ENCODE results near the gene SLC6A13. TPM values are rescaled to one million over a fixed set of nuclear protein-coding genes. Genes with fewer than 3 reads are reported as not detected.
A peak's percentile ranks its signal among the peaks of the same experiment; 100 is the strongest.

The SLC6A13 gene
- polyA plus RNA-seq, 1 experiment: not detected

DNA sequence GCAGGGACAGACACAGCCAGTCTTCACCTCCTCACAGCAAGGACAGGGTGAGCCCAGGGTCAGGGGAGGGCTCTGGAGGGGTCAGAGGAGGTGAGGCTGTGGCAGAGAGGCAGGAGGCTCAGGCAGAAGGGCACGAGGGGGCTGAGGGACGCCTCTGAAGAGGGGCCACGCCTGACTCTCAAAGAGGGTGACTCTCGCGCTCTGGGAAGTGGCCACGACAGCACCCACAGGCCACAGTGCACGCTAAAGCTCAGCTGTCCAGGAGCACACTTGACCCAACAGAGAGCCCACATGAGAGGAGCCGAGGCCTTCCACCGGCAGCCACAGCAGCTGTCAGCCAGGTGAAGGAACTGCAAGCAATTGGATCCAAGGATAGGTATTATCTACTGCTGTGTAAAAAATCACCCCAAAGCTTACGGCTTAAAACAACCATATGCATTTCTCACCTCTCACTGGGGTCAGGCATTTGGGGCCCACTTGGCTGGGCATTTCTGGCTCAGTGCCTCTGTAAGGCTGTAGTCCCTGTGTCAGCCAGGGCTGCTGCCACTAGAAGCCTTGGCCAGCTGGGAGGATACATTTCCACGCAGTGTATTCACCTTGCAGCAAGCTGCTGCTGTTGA is 76.5 kb downstream of the SLC6A13 start:
- peaks cover 2% of the 10 kb centered on the region for H3K27me3 ChIP-seq (ENCODE audit: control insufficient read depth, insufficient read depth, low read length)
- POLR2A ChIA-PET: no interaction called here
- no peak for DNase-seq (ENCODE audit: low read depth, low spot score)
- TF ChIP-seq CTCF (IDR thresholded peaks at IDR 0.05; ENCODE audit: low read depth, low read length): no peak
- no peaks in the 10 kb centered on the region; the same call in 1 of the 2 replicates for H3K9me3 ChIP-seq (ENCODE audit: control insufficient read depth, insufficient read depth, low read length)
- H3K27ac ChIP-seq (ENCODE audit: low read depth, low read length): no peak overlapping the region
- no peak overlapping the region for H3K4me3 ChIP-seq (ENCODE audit: low read depth, low read length)
- CTCF ChIA-PET: no interaction called here

- DNase-seq (ENCODE audit: low read depth, low spot score): no peak
- Histone ChIP-seq H3K9me3 (ENCODE audit: control insufficient read depth, insufficient read depth, low read length) (no peaks in the 10 kb centered on the region; the same call in 1 of the 2 replicates), H3K4me3 (ENCODE audit: low read depth, low read length) (no peak overlapping the region), H3K27me3 (ENCODE audit: control insufficient read depth, insufficient read depth, low read length) (peaks cover 2% of the 10 kb centered on the region), H3K27ac (ENCODE audit: low read depth, low read length) (no peak overlapping the region)
- POLR2A ChIA-PET: no interaction called here
- TF ChIP-seq CTCF (IDR thresholded peaks at IDR 0.05; ENCODE audit: low read depth, low read length): no peak
- CTCF ChIA-PET: no interaction called here
Observed at GRCh38 chr12:185576-185955, 77.1 kb downstream of the SLC6A13 start.

DNA sequence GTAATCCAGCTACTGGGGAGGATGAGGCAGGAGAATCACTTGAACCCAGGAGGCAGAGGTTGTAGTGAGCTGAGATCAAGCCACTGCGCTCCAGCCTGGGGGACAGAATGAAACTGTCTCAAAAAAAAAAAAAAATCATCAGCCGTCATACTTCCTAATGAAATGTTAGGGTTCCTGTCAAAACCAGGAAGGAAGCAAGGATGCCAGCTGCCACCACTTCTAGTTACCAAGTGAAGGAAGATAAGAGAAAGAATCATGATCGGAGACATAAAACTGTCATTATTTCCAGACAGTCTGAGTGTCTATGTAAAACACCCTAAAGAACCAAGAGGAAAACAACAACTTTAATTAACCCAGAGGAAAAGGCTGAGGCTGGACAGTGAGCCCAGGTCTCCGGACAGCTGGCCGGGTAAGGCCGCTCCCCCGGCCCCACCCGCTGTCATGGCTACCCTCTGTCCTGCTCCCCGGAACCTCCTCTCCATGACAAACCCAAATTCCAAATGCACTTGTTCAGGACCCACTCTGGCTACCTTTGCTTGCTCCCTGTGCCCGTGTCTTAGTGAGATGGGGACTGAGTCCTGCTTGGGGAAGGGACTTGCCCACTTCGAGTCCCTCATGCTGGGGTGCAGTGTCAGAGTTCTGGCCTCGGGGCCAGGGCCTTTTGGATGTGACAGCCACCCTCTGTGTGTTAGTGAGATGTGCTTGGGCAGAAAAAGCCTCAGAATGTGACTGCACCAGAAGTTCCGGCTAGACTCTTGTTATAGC is 77.6 kb downstream of the SLC6A13 start:
- TF ChIP-seq CTCF (IDR thresholded peaks at IDR 0.05; ENCODE audit: low read depth, low read length): no peak
- no peak for DNase-seq (ENCODE audit: low read depth, low spot score)
- ChIA-PET CTCF (no interaction called here), POLR2A (no interaction called here)
- H3K4me3 ChIP-seq (ENCODE audit: low read depth, low read length): no peak overlapping the region
- no peaks in the 10 kb centered on the region; the same call in 1 of the 2 replicates for H3K9me3 ChIP-seq (ENCODE audit: control insufficient read depth, insufficient read depth, low read length)
- no peak overlapping the region for H3K27ac ChIP-seq (ENCODE audit: low read depth, low read length)
- peaks cover under 1% of the 10 kb centered on the region for H3K27me3 ChIP-seq (ENCODE audit: control insufficient read depth, insufficient read depth, low read length)

DNA sequence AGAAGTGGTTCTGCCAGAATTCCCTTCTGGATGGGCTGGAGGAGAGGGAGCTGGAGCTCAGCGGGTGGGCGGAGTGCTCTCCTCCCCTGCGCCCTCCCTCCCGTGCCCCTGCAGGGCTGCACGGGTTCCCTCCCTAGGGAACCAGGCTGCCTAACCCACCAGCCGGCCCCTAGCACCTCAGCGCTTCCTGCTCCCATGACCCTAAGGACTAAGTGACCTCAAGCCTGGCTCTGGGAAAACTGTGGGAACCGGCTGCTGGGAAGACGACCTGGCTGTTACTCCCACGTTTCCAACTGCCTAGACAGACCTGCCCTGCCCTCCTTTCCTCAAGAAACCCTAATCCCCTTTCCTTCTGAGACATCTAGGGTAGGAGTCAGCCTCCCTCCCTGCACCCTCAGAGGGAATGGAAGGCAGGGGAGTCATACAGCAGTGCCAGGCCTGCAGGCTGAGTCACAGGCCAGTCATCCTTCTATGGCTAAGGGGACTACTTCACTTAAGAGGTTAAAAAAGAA is 80.2 kb downstream of the SLC6A13 start:
- peak; percentile 42 for DNase-seq (ENCODE audit: low read depth, low spot score)
- Histone ChIP-seq H3K4me3 (ENCODE audit: low read depth, low read length) (no peak overlapping the region), H3K27me3 (ENCODE audit: control insufficient read depth, insufficient read depth, low read length) (no peaks in the 10 kb centered on the region), H3K9me3 (ENCODE audit: control insufficient read depth, insufficient read depth, low read length) (no peaks in the 10 kb centered on the region; the same call in 1 of the 2 replicates), H3K27ac (ENCODE audit: low read depth, low read length) (peak overlapping the region; percentile 68)
- TF ChIP-seq CTCF (IDR thresholded peaks at IDR 0.05; ENCODE audit: low read depth, low read length): no peak
- ChIA-PET CTCF (no interaction called here), POLR2A (no interaction called here)

- H3K27me3 ChIP-seq (ENCODE audit: control insufficient read depth, insufficient read depth, low read length): no peaks in the 10 kb centered on the region
- CTCF ChIA-PET: no interaction called here
- POLR2A ChIA-PET: no interaction called here
- H3K27ac ChIP-seq (ENCODE audit: low read depth, low read length): peak overlapping the region; percentile 68
- H3K9me3 ChIP-seq (ENCODE audit: control insufficient read depth, insufficient read depth, low read length): no peaks in the 10 kb centered on the region
- TF ChIP-seq CTCF (IDR thresholded peaks at IDR 0.05; ENCODE audit: low read depth, low read length): no peak
- no peak overlapping the region for H3K4me3 ChIP-seq (ENCODE audit: low read depth, low read length)
- no peak for DNase-seq (ENCODE audit: low read depth, low spot score)
Observed at GRCh38 chr12:181921-182320, 80.7 kb downstream of the SLC6A13 start.
